Thoracic aorta (tissue), 2 donors: ENCODE measurements around the gene MKLN1. TPM values are rescaled to one million over a fixed set of nuclear protein-coding genes. Genes with fewer than 3 reads are reported as not detected.
A peak's percentile ranks its signal among the peaks of the same experiment; 100 is the strongest.
"Not testable (repeated sequence)": the region's sequence is repeated elsewhere in the genome, so short reads cannot be mapped to it uniquely, and the experiment has no call there.

ENCODE experiments used
- ATAC-seq: fragments of 150-250 bp; one replicate; pipeline ENCODE4 v1.8.0; 2017; ENCODE audit warnings: low read depth; ENCODE audit not compliant: insufficient number of reproducible peaks, low FRiP score
- DNase-seq: peaks from one replicate; pipeline ENCODE4 v3.0.0-alpha.2; 2020; ENCODE audit warnings: low spot score
- H3K27ac ChIP-seq, 2 donors: fragments of 200-600 bp; sonication (generic); 1 replicate in 1 of 2; 2 replicates in 1 of 2; pipeline ENCODE4 v1.5.1; 2016; ENCODE audit warnings: mild to moderate bottlenecking in 2 of 2, moderate library complexity in 2 of 2
- H3K27me3 ChIP-seq: fragments of 200-600 bp; sonication (generic); replicated peaks from 2 replicates; pipeline ENCODE4 v1.6.0; 2016; ENCODE audit warnings: mild to moderate bottlenecking; ENCODE audit not compliant: insufficient read depth
- H3K36me3 ChIP-seq: fragments of 200-600 bp; sonication (generic); one replicate; pipeline ENCODE4 v1.5.1; 2016
- H3K4me1 ChIP-seq, 2 donors: fragments of 200-600 bp; sonication (generic); 1 replicate in 1 of 2; 2 replicates in 1 of 2; pipeline versions ENCODE4 v1.5.1 to v1.6.0; 2016; ENCODE audit warnings: low read depth in 2 of 2, mild to moderate bottlenecking in 1 of 2; ENCODE audit not compliant: control insufficient read depth in 1 of 2
- H3K4me3 ChIP-seq: fragments of 200-600 bp; sonication (generic); 2 replicates; pipeline ENCODE4 v1.5.1; 2016; ENCODE audit warnings: mild to moderate bottlenecking
- H3K9me3 ChIP-seq: fragments of 200-600 bp; sonication (generic); 2 replicates; pipeline ENCODE4 v1.5.1; 2016
- total RNA-seq, 2 donors: library from RNA; depleted of rRNA; stranded (reverse); fragments of >200 nt; gene quantifications; one replicate each; pipeline versions ENCODE4 v1.1.0 to v1.2.3, GENCODE V29; 2016
- TF ChIP-seq, protein P1 (sequence below): fragments of 200-600 bp; sonication (generic); IDR thresholded peaks from one replicate; pipeline ENCODE4 v1.5.1; 2019; ENCODE audit warnings: antibody characterized with exemption

The MKLN1 gene
- total RNA-seq, 2 donors from 2014 or later = 56.7 to 82.4 TPM

- Histone ChIP-seq H3K36me3 (no peaks in the 10 kb centered on the region), H3K4me3 (no peak overlapping the region), H3K27ac (no peak overlapping the region), H3K9me3 (no peaks in the 10 kb centered on the region), H3K27me3 (no peaks in the 10 kb centered on the region), H3K4me1 (peaks cover 9 to 31% of the 10 kb centered on the region in 2 donors)
- TF ChIP-seq, protein P1, sequence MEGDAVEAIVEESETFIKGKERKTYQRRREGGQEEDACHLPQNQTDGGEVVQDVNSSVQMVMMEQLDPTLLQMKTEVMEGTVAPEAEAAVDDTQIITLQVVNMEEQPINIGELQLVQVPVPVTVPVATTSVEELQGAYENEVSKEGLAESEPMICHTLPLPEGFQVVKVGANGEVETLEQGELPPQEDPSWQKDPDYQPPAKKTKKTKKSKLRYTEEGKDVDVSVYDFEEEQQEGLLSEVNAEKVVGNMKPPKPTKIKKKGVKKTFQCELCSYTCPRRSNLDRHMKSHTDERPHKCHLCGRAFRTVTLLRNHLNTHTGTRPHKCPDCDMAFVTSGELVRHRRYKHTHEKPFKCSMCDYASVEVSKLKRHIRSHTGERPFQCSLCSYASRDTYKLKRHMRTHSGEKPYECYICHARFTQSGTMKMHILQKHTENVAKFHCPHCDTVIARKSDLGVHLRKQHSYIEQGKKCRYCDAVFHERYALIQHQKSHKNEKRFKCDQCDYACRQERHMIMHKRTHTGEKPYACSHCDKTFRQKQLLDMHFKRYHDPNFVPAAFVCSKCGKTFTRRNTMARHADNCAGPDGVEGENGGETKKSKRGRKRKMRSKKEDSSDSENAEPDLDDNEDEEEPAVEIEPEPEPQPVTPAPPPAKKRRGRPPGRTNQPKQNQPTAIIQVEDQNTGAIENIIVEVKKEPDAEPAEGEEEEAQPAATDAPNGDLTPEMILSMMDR = peak; percentile 39
- DNase-seq (no peak), ATAC-seq (no peak)
Measured at GRCh38 chr7:131302876-131303707, 24.6 kb upstream of the MKLN1 start.

DNA sequence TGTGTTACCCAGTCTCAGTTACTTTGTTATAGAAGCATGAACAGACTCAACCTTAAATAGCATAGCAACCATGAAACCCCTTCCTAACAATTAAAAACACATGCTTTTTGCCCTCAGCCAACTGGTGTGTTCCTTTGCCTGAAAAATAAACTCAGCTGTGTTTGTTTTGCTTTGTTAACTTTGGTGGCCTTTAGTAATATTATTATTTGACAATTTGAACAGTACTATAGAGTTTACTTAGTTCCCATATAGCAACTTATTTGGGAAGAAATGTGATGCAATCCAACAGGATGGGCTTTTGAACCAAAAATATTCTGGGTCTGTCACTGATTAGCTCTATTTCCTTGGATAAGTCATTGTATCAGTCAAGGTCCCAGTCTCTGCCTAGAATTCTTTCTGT is 22.5 kb upstream of the MKLN1 start:
- ATAC-seq (no peak), DNase-seq (no peak)
- no peaks in the 10 kb centered on the region for H3K36me3 ChIP-seq
- no peak overlapping the region for H3K4me3 ChIP-seq
- peaks cover 9 to 26% of the 10 kb centered on the region in 2 donors for H3K4me1 ChIP-seq
- TF ChIP-seq, protein P1 = no peak
- H3K27ac ChIP-seq = no peak overlapping the region
- no peaks in the 10 kb centered on the region for H3K9me3 ChIP-seq
- H3K27me3 ChIP-seq = no peaks in the 10 kb centered on the region

GRCh38 chr7:131306041-131306440 is 21.6 kb upstream of the MKLN1 start:
- H3K4me1 ChIP-seq = peaks cover 6 to 17% of the 10 kb centered on the region in 2 donors
- ATAC-seq, H3K9me3 ChIP-seq, H3K36me3 ChIP-seq, H3K4me3 ChIP-seq, H3K27me3 ChIP-seq, DNase-seq, H3K27ac ChIP-seq: not testable (repeated sequence)

DNA sequence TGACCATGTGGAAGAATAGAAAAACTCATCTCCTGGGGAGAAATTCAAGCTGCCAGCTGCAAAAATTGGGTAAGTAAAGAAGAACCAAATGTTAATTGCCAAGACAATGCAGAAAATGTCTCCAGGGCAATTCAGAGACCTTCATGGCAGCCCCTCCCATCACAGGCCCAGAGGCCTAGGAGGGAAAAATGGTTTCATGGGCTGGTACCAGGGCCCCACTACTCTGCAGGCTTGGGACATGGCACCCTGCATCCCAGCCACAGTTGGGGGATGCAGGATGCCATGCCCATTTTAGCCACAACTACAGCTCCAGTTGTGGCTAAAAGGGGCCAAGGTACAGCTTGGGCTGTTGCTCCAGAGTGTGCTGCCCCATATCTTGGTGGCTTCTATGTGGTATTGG is 20.9 kb upstream of the MKLN1 start:
- DNase-seq (no peak), ATAC-seq (no peak)
- no peaks in the 10 kb centered on the region for H3K27me3 ChIP-seq
- TF ChIP-seq, protein P1 = no peak
- peaks cover 6 to 10% of the 10 kb centered on the region in 2 donors for H3K4me1 ChIP-seq
- no peak overlapping the region for H3K4me3 ChIP-seq
- no peak overlapping the region for H3K27ac ChIP-seq
- H3K9me3 ChIP-seq = no peaks in the 10 kb centered on the region
- no peaks in the 10 kb centered on the region for H3K36me3 ChIP-seq

DNA sequence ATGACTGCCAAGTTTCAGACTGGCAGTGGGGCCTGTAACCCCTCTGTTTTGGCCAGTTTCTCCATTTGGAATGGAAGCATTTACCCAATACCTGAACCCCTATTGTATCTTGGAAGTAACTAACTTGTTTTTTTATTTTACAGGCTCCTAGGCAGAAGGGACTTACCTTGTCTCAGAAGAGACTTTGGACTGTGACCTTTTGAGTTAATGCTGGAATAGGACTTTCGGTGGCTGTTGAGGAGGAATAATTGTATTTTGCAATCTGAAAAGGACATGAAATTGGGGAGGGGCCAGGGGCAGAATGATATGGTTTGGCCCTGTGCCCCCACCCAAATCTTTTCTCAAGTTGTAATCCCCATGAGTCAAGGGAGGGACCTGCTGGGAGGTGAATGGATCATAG is 20.0 kb upstream of the MKLN1 start:
- TF ChIP-seq, protein P1 = no peak
- no peak for ATAC-seq

More for the DNA sequence above, 20.0 kb upstream of the MKLN1 start:
- H3K9me3 ChIP-seq = peaks cover 3% of the 10 kb centered on the region
- H3K27ac ChIP-seq = no peak overlapping the region
- H3K27me3 ChIP-seq = no peaks in the 10 kb centered on the region
- no peak overlapping the region for H3K4me3 ChIP-seq
- no peak for DNase-seq
- H3K36me3 ChIP-seq = no peaks in the 10 kb centered on the region
- H3K4me1 ChIP-seq = peaks cover 4 to 6% of the 10 kb centered on the region in 2 donors
